ENCODE measurements around the gene CLIC4.

- TF ChIP-seq ZFP3 (CRISPR knock-in tag; IDR thresholded peaks at IDR 0.05) (no peak), ZNF70 (CRISPR knock-in tag; IDR thresholded peaks at IDR 0.05) (no peak), ZFP30 (CRISPR knock-in tag; IDR thresholded peaks at IDR 0.05) (no peak), TCF4 (CRISPR knock-in tag; IDR thresholded peaks at IDR 0.05; ENCODE audit: borderline replicate concordance) (no peak), TOX (CRISPR knock-in tag; IDR thresholded peaks at IDR 0.05; ENCODE audit: borderline replicate concordance) (no peak), ESRRG (CRISPR knock-in tag; IDR thresholded peaks at IDR 0.05) (no peak)
Measured at GRCh38 chr1:24745711-24746413, 615 bp downstream of the CLIC4 start.
